ENCODE measurements around the gene NR4A1. TPM values are rescaled to one million over a fixed set of nuclear protein-coding genes. Genes with fewer than 3 reads are reported as not detected.
A peak's percentile ranks its signal among the peaks of the same experiment; 100 is the strongest.

The NR4A1 gene
- total and polyA plus RNA-seq, 7 donors = 17.5 to 92.8 (median 50.2) TPM

DNA sequence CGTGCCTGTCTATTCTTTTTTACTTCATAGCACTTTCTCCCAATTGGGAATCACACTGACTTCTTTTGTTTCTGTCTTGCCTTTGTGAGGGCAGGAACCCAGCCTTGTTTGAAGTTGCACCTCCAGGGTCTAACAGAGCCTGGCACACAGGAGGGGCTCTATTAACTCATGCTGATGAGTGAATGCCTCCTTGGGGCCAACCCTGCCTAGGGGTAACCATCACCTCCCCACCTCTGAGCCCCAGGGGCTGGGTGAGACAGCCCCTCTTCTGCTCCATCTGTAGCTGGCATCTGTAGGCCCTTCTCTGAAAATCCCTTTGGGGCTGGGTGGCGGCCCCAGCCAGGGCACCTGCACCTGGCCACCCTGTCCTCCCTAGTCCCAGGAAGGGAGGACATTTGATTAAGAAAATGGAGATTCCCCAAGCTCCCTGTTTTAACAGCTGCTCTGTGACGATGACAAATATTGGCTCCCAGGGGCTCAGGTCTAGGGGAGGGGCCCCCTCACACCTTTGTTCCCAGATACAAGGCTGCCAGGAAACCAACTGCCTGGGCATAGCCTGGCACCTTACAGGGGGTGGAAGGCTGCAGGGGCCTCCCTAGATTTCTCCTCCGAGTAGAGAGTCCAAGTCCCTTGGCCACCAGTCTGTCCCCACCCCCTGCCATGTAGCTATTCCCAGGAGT, 32.7 kb upstream of the NR4A1 start:
- TF ChIP-seq, protein P1, sequence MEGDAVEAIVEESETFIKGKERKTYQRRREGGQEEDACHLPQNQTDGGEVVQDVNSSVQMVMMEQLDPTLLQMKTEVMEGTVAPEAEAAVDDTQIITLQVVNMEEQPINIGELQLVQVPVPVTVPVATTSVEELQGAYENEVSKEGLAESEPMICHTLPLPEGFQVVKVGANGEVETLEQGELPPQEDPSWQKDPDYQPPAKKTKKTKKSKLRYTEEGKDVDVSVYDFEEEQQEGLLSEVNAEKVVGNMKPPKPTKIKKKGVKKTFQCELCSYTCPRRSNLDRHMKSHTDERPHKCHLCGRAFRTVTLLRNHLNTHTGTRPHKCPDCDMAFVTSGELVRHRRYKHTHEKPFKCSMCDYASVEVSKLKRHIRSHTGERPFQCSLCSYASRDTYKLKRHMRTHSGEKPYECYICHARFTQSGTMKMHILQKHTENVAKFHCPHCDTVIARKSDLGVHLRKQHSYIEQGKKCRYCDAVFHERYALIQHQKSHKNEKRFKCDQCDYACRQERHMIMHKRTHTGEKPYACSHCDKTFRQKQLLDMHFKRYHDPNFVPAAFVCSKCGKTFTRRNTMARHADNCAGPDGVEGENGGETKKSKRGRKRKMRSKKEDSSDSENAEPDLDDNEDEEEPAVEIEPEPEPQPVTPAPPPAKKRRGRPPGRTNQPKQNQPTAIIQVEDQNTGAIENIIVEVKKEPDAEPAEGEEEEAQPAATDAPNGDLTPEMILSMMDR (IDR thresholded peaks at IDR 0.05) = no peak
- DNase-seq (no peak), ATAC-seq (no peak)
- intact Hi-C loops (cut with DNase I) = no loop called here
- H3K4me3 ChIP-seq = no peak overlapping the region
- H3K27me3 ChIP-seq (ENCODE audit: insufficient read depth in 3 of 3, low read length in 2 of 3) = peaks cover 0 to 1% (median 0%) of the 10 kb centered on the region in 3 donors
- H3K27ac ChIP-seq = no peak overlapping the region
- H3K36me3 ChIP-seq (ENCODE audit: insufficient read depth in 1 of 2, low read depth in 1 of 2) = peaks cover 0 to 9% of the 10 kb centered on the region in 2 donors
- H3K4me1 ChIP-seq = no peaks in the 10 kb centered on the region
- 72 to 88% (median 80%) methylated on average over 4 of the region's 4 CpGs for WGBS, 3 donors
- no peaks in the 10 kb centered on the region for H3K9me3 ChIP-seq

DNA sequence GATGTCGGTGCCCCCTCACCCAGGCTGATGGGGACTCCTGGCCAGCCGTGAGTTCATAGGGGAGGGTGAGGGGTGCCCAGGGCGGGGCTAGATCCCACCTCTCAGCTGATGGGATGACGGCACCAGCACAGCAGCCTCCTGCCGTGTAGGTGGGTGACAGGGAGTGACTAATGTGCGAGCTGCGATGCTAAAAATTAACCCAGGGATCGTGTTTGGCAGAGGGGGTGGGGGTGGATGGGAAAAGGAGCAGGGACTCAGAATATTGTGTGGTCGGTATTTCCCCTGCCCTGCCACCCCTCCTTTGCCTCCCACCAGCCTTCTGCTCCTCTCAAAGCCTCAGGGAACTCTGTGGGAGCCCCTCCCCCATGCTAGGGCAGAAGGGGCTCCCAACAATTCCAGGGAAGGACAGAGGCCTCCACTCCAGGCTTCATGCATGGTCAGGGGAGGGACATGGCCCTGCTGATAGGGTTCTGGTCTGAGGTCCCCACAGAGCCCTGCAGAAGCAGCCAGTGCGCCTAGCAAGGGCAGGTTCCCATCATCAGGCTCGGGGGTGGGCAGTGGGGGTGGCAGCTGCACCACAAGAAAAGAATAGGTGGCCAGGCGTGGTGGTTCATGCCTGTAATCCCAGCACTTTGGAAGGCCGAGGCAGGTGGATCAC, 32.0 kb upstream of the NR4A1 start:
- WGBS, 3 donors = 76 to 81% (median 77%) methylated on average over 13 of the region's 13 CpGs
- DNase-seq (no peak), ATAC-seq (no peak)
- Histone ChIP-seq H3K36me3 (ENCODE audit: insufficient read depth in 1 of 2, low read depth in 1 of 2) (peaks cover 0 to 3% of the 10 kb centered on the region in 2 donors), H3K27me3 (ENCODE audit: insufficient read depth in 3 of 3, low read length in 2 of 3) (no peaks in the 10 kb centered on the region), H3K9me3 (no peaks in the 10 kb centered on the region), H3K27ac (no peak overlapping the region), H3K4me3 (no peak overlapping the region), H3K4me1 (peaks cover 3% of the 10 kb centered on the region)
- intact Hi-C loops (cut with DNase I) = no loop called here
- TF ChIP-seq, protein P1 (IDR thresholded peaks at IDR 0.05) = no peak

DNA sequence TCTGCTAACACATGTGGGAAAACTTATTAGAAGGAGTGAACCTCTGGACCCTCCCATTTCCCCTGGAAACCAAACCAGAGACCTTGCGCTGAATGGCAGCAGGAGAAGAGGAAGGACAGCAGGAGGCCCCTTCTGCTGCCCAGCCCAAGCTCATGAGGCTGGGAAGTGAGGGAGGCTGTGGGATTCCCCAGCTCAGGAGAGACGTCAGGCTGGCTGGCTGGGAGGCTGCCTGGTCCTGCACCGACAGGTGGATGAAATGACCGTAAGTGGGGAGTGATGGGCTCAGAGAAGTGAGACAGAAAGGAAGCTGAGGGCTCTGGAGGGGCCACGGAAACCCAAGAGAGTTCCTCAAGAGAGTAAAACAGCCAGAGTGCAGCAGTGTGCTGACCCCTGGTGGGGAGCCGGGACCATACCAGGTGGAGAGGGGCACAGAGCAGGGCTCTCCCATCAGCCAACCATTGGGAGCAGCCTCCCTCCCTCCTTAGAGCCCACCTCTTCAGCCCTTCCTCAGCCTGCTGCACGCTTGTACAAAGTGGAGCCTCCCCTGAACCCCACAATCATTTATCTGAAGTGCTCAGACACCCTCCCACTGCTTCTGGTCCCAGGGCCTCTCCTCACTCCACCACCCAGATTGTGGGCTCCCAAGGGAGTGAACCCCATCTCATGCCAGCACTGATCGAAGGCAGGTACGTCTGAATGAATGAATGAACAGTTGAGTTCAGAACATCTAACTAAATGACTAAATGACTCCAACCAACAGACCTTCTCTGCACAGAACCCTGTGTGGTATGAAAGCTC, 30.5 kb upstream of the NR4A1 start:
- Histone ChIP-seq H3K9me3 (no peaks in the 10 kb centered on the region), H3K36me3 (ENCODE audit: insufficient read depth in 1 of 2, low read depth in 1 of 2) (no peaks in the 10 kb centered on the region), H3K27me3 (ENCODE audit: insufficient read depth in 3 of 3, low read length in 2 of 3) (no peaks in the 10 kb centered on the region), H3K27ac (no peak overlapping the region), H3K4me3 (no peak overlapping the region), H3K4me1 (peaks cover 11% of the 10 kb centered on the region)
- TF ChIP-seq, protein P1 (IDR thresholded peaks at IDR 0.05) = peak; percentile 56
- WGBS, 3 donors = 44 to 53% (median 49%) methylated on average over 8 to 9 of the region's 9 CpGs
- no peak for ATAC-seq
- intact Hi-C loops (cut with DNase I) = no loop called here
- no peak for DNase-seq

DNA sequence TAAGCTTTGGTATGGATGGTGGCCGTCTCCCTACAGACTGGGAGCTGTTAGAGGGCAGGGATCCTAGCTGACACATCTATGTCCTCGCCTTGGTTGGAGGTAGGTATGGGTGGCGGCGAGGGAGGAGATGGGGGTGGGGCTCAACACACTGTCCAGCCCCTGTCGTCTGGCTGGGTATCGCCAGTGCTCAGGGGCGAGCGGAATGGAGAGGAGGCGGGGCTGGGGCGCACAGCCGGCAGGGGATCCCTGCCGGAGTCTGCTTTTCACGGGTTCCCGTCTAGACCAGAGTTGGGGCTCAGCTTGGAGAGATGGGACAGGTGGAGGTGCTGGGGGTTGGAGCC, 28.4 kb upstream of the NR4A1 start:
- Histone ChIP-seq H3K27ac (no peak overlapping the region), H3K27me3 (ENCODE audit: insufficient read depth in 3 of 3, low read length in 2 of 3) (no peaks in the 10 kb centered on the region), H3K4me3 (peak overlapping the region; percentile 61), H3K4me1 (peaks cover 30% of the 10 kb centered on the region), H3K36me3 (ENCODE audit: insufficient read depth in 1 of 2, low read depth in 1 of 2) (no peaks in the 10 kb centered on the region), H3K9me3 (no peaks in the 10 kb centered on the region)
- DNase-seq = no peak
- 24 to 33% (median 27%) methylated on average over 14 of the region's 14 CpGs for WGBS, 3 donors
- TF ChIP-seq, protein P1 (IDR thresholded peaks at IDR 0.05) = no peak
- intact Hi-C loops (cut with DNase I) = loop anchor here in 1 of 2 donors (1.0 kb wide), 1 partner anchor 18 kb away; no protein-coding TSS in a partner anchor
- no peak for ATAC-seq

All from psoas muscle (tissue), 8 donors.